B cell (primary cell): Measurements from ENCODE around the gene SLC9C2. TPM values are rescaled to one million over a fixed set of nuclear protein-coding genes. Genes with fewer than 3 reads are reported as not detected.

Source experiments
- ATAC-seq: fragments of 200-7000 bp; cut with Tn5 transposase; one replicate; pipeline ENCODE4 v1.10.0; 2021; ENCODE audit warnings: low read depth, mild to moderate bottlenecking, moderate number of reproducible peaks, moderate library complexity
- CTCF ChIA-PET: fragments of 350-600 bp; sonication (Branson Sonifier 250); formaldehyde crosslinking; loops from one replicate; lab custom pipeline; 2021; ENCODE audit warnings: antibody characterized with exemption, inconsistent platforms; lab: Charles Lee
- POLR2A ChIA-PET: fragments of 350-600 bp; sonication (Branson Sonifier 250); formaldehyde crosslinking; loops from one replicate; lab custom pipeline; 2021; ENCODE audit warnings: antibody characterized with exemption; lab: Charles Lee
- DNase-seq: peaks from one replicate; pipeline ENCODE4 v3.0.0; 2013
- H2AFZ ChIP-seq: 2 replicates; pipeline ENCODE4 v1.6.1; 2012; ENCODE audit warnings: mild to moderate bottlenecking, low read depth, low read length; ENCODE audit not compliant: insufficient read depth, poor library complexity, severe bottlenecking
- H3K27ac ChIP-seq, 2 donors: 1 replicate in 1 of 2; 2 replicates in 1 of 2; pipeline ENCODE4 v1.5.1; 2012 to 2013; ENCODE audit warnings: low read length in 2 of 2, mild to moderate bottlenecking in 2 of 2, moderate library complexity in 1 of 2
- H3K27me3 ChIP-seq, 4 experiments: fragments of 200-600 bp in 1 of 4; sonication (generic) in 1 of 4; replicated peaks in 1 of 4; 1 replicate in 2 of 4; 2 replicates in 2 of 4; pipeline versions ENCODE4 v1.6.1 to v1.7.0; 2013 to 2016; ENCODE audit warnings: low read length in 3 of 4, mild to moderate bottlenecking in 2 of 4, mixed read lengths in 1 of 4, moderate library complexity in 1 of 4; ENCODE audit not compliant: insufficient read depth in 4 of 4, control insufficient read depth in 3 of 4; ENCODE audit errors: control extremely low read depth in 1 of 4
- H3K36me3 ChIP-seq, 2 experiments: replicated peaks in 1 of 2; 1 replicate in 1 of 2; 2 replicates in 1 of 2; pipeline versions ENCODE4 v1.6.1 to v1.7.1; 2013; ENCODE audit warnings: low read length in 1 of 2; ENCODE audit not compliant: insufficient read depth in 2 of 2, control insufficient read depth in 1 of 2; ENCODE audit errors: control extremely low read depth in 1 of 2, extremely low read depth in 1 of 2
- H3K4me1 ChIP-seq, 2 donors: fragments of 200-600 bp in 1 of 2; sonication (generic) in 1 of 2; 1 replicate in 1 of 2; 2 replicates in 1 of 2; pipeline versions ENCODE4 v1.5.1 to v1.6.1; 2013 to 2017; ENCODE audit warnings: low read length in 2 of 2; ENCODE audit not compliant: control insufficient read depth in 2 of 2, insufficient read depth in 2 of 2
- H3K4me2 ChIP-seq: replicated peaks from 2 replicates; pipeline ENCODE3; 2012; ENCODE audit warnings: mild to moderate bottlenecking, low read depth, low read length; ENCODE audit not compliant: poor library complexity, severe bottlenecking
- H3K4me3 ChIP-seq, 5 experiments: fragments of 200-600 bp in 1 of 5; sonication (generic) in 1 of 5; 1 replicate in 3 of 5; 2 replicates in 2 of 5; pipeline versions ENCODE4 v1.5.1 to v1.7.0; 2011 to 2016; ENCODE audit warnings: low read length in 4 of 5, mild to moderate bottlenecking in 4 of 5, low read depth in 2 of 5, control low read depth in 1 of 5, moderate library complexity in 1 of 5; ENCODE audit not compliant: insufficient read depth in 1 of 5; ENCODE audit errors: control extremely low read depth in 1 of 5, extremely low read depth in 1 of 5
- H3K79me2 ChIP-seq: fragments of 200-600 bp; sonication (generic); one replicate; pipeline ENCODE4 v1.6.0; 2016; ENCODE audit warnings: low read length; ENCODE audit not compliant: control insufficient read depth, insufficient read depth
- H3K9ac ChIP-seq: fragments of 200-600 bp; sonication (generic); 2 replicates; pipeline ENCODE4 v1.6.1; 2017; ENCODE audit warnings: mild to moderate bottlenecking, low read length, moderate library complexity
- H3K9me3 ChIP-seq, 3 donors: one replicate each; pipeline versions ENCODE4 v1.6.1 to v1.7.1; 2013; ENCODE audit warnings: low read length in 2 of 3; ENCODE audit not compliant: control insufficient read depth in 2 of 3, insufficient read depth in 1 of 3; ENCODE audit errors: control extremely low read depth in 1 of 3
- H4K20me1 ChIP-seq: 2 replicates; pipeline ENCODE4 v1.6.0; 2012; ENCODE audit warnings: mild to moderate bottlenecking, low read length; ENCODE audit not compliant: insufficient read depth, control insufficient read depth, poor library complexity, severe bottlenecking
- H3K27ac Mint-ChIP-seq: one replicate; pipeline ENCODE4 v1.8.0; 2021; ENCODE audit warnings: mixed read lengths
- H3K27me3 Mint-ChIP-seq: one replicate; pipeline ENCODE4 v1.8.0; 2021; ENCODE audit warnings: mixed read lengths
- H3K4me1 Mint-ChIP-seq: one replicate; pipeline ENCODE4 v1.8.0; 2021; ENCODE audit warnings: mixed read lengths
- H3K4me3 Mint-ChIP-seq: one replicate; pipeline ENCODE4 v1.8.0; 2021; ENCODE audit warnings: mixed read lengths
- H3K9me3 Mint-ChIP-seq: one replicate; pipeline ENCODE4 v1.8.0; 2022; ENCODE audit warnings: mixed read lengths; ENCODE audit not compliant: insufficient read depth
- CTCF ChIP-seq: fragments of 200-600 bp; IDR thresholded peaks from one replicate; pipeline ENCODE4 v1.8.0; 2022; ENCODE audit warnings: antibody characterized with exemption, mild to moderate bottlenecking
- EZH2 ChIP-seq: IDR thresholded peaks from 2 replicates; pipeline ENCODE4 v1.6.1; 2012; ENCODE audit warnings: borderline replicate concordance, low read depth, mild to moderate bottlenecking, moderate library complexity, low read length; ENCODE audit not compliant: insufficient read depth, poor library complexity, severe bottlenecking
- WGBS: methylation state at CpG from one replicate; pipeline ENCODE4 v1.1.5; 2013; ENCODE audit warnings: missing lambda C conversion rate; ENCODE audit not compliant: insufficient coverage; 5-methylcytosine and 5-hydroxymethylcytosine counted together
- intact Hi-C: fragments of 100-400 bp; cut with micrococcal nuclease; formaldehyde crosslinking; loops from one replicate; pipeline ENCODE4 v1.10.0; 2022
- polyA plus RNA-seq: library from polyadenylated mRNA; depleted of rRNA; stranded (reverse); fragments of >200 nt; gene quantifications from 2 replicates; pipeline ENCODE4 v1.2.3, GENCODE V29; 2012
- total RNA-seq, 2 donors: library from RNA; stranded (reverse); fragments of 120-200 nt in 1 of 2; gene quantifications; 1 replicate in 1 of 2; 2 replicates in 1 of 2; pipeline versions ENCODE4 v1.2.3 to v1.2.4, GENCODE V29; 2013 to 2022

The SLC9C2 gene
- total and polyA plus RNA-seq, 2 donors (not counting 1 experiment from before 2014, with no cell fraction given): not detected

GRCh38 chr1:173491508-173491907 is 111.4 kb downstream of the SLC9C2 start:
- Histone ChIP-seq H3K4me2 (no peak overlapping the region), H3K79me2 (no peaks in the 10 kb centered on the region), H3K27me3 (no peaks in the 10 kb centered on the region), H3K36me3 (peaks cover 0 to 25% of the 10 kb centered on the region in 2 experiments), H3K4me3 (no peak overlapping the region), H3K4me1 (no peaks in the 10 kb centered on the region), H3K9ac (no peak overlapping the region), H2AFZ (no peak overlapping the region), H4K20me1 (no peaks in the 10 kb centered on the region), H3K27ac (no peak overlapping the region), H3K9me3 (peaks cover 0 to 3% (median 0%) of the 10 kb centered on the region in 3 donors)
- 100% methylated on average over 2 of the region's 2 CpGs for WGBS
- H3K27ac Mint-ChIP-seq: no peak overlapping the region
- TF ChIP-seq EZH2 (no peak), CTCF (no peak)
- no peaks in the 10 kb centered on the region for H3K9me3 Mint-ChIP-seq
- H3K4me3 Mint-ChIP-seq: no peak overlapping the region
- no peaks in the 10 kb centered on the region for H3K4me1 Mint-ChIP-seq
- ATAC-seq (no peak), DNase-seq (no peak)
- intact Hi-C loops: no loop called here
- CTCF ChIA-PET: no interaction called here
- POLR2A ChIA-PET: no interaction called here
- no peaks in the 10 kb centered on the region for H3K27me3 Mint-ChIP-seq

- H3K27ac Mint-ChIP-seq: no peak overlapping the region
- WGBS: 100% methylated on average over 1 of the region's 3 CpGs
- DNase-seq (no peak), ATAC-seq (no peak)
- ChIA-PET POLR2A (no interaction called here), CTCF (no interaction called here)
- H3K4me1 ChIP-seq: no peaks in the 10 kb centered on the region
- intact Hi-C loops: no loop called here
- no peak overlapping the region for H2AFZ ChIP-seq
- peaks cover 4 to 40% of the 10 kb centered on the region in 2 experiments for H3K36me3 ChIP-seq
- no peak overlapping the region for H3K9ac ChIP-seq
- H3K4me2 ChIP-seq: no peak overlapping the region
- H3K4me1 Mint-ChIP-seq: no peaks in the 10 kb centered on the region
- H3K4me3 Mint-ChIP-seq: no peak overlapping the region
- H3K9me3 Mint-ChIP-seq: no peaks in the 10 kb centered on the region
- peaks cover 0 to 3% (median 0%) of the 10 kb centered on the region in 3 donors for H3K9me3 ChIP-seq
- H3K27me3 ChIP-seq: no peaks in the 10 kb centered on the region
- no peaks in the 10 kb centered on the region for H3K27me3 Mint-ChIP-seq
- TF ChIP-seq EZH2: no peak
- TF ChIP-seq CTCF: no peak
- H3K79me2 ChIP-seq: no peaks in the 10 kb centered on the region
- H3K27ac ChIP-seq: no peak overlapping the region
- no peaks in the 10 kb centered on the region for H4K20me1 ChIP-seq
- H3K4me3 ChIP-seq: no peak overlapping the region
Measured at GRCh38 chr1:173489929-173490328, 112.9 kb downstream of the SLC9C2 start.
